GM18873 (cell line): ENCODE measurements around the gene NR3C2.
"Not testable (repeated sequence)": the region's sequence is repeated elsewhere in the genome, so short reads cannot be mapped to it uniquely, and the experiment has no call there.

Experiments
- ATAC-seq: cut with Tn5 transposase; IDR thresholded peaks from one replicate; pipeline ENCODE4 v1.9.1; 2021; ENCODE audit warnings: mild to moderate bottlenecking, moderate library complexity, moderate number of reproducible peaks; ENCODE audit not compliant: unreplicated experiment, low FRiP score

NR3C2 gene

DNA sequence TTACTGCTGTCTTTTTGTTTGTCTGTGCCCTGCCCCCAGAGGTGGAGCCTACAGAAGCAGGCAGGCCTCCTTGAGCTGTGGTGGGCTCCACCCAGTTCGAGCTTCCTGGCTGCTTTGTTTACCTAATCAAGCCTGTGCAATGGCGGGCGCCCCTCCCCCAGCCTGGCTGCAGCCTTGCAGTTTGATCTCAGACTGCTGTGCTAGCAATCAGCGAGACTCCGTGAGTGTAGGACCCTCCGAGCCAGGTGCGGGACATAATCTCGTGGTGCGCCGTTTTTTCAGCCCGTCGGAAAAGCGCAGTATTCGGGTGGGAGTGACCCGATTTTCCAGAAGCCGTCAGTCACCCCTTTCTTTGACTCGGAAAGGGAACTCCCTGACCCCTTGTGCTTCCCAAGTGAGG is 118.9 kb downstream of the NR3C2 start:
- not testable (repeated sequence) for ATAC-seq

DNA sequence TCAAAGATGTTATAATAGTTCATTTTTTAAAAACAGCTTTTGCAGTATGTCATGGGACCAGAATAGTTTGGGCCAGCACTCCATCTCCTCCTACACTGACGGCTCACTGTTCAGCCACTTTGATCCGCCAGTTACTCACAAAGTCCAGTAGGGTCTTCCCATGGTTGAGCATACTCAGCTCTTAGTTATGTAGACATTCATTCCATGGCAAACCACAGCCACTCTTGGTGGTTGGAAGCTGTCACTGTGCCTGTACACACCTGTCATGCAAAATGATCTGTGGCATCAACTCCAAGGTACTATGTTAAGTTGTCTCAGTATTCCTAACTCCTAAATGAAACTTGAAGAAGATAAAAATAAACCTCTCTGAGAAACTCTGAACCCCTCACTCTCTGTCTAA is 127.2 kb downstream of the NR3C2 start:
- no peak for ATAC-seq

DNA sequence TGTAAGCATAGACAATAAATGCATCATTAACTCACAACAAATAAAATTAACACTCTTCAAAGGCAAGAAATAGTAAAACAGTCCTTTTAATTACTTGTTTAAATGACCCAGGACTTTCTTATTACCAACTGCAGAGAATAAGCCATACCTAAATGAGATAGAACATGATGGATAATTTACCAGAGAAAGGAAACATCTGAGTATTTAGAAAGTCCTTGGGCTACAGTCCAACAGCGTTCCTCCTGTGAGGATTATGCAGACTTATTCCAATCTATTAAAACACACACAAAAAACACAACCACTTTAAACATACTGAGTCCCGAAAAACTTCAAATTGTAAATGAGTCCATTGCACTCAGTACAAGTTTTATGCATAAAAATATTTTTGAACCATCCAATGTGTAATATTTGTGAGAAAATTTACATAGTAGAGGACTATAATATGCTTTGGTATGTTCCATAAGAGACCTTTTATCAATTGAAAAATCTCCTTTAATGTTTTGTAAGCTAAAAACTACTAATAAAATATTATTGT is 129.2 kb downstream of the NR3C2 start:
- ATAC-seq, result no peak

DNA sequence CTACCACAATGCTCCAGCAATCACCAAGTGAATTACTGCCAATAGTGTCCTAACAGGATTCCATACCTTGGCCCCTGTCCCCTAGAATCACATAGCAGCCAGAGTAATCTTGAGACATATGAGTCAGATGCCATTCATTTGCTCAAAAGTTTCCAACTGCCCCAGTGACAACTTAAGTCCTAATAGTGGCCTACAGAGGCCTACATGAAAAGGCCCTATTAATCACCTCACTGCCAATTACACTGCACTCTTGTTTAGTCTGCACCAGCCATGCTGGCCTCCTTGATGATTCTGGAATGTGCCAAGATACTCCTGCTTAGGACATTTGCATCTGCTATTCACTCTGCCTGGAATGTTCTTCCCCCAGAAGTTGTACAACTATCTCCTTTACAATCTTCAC is 130.7 kb downstream of the NR3C2 start:
- ATAC-seq, result no peak

DNA sequence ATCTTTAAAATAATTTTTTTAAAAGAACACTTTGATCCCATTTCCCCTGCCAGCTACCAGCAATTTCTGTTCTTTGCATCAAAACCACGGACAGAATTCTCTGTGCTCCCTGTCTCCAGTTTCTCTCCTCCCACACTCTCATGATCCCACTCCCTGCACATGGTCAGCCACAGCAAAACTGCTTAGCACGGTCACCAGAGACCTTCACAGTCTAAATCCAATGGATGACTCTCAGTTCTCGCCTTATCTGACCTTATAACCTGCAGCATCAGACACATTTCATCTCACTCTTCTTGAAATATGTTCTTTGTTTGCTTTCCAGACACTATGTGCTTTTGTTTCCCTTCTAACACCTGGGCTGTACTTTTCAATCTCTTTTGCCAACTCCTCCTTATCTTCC is 131.5 kb downstream of the NR3C2 start:
- ATAC-seq, result no peak

DNA sequence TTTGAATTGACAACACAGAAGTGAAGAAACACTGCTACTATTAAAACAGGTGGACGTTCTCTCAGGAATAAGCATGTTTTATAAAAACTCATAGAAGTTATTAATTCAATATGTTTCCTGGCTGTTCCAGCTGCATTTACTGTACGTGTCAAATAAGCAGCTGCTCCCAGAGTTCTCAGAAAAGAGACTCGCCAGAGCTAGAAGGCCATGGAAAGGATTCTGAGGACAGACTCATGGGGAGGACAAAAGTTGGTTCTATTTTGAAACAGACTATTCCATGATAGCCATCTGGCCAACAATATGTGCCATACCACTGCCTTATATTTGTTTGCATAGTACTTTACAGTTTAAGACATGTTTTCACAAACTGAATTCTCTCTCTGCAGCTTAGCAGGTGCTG is 136.5 kb downstream of the NR3C2 start:
- ATAC-seq, result no peak

DNA sequence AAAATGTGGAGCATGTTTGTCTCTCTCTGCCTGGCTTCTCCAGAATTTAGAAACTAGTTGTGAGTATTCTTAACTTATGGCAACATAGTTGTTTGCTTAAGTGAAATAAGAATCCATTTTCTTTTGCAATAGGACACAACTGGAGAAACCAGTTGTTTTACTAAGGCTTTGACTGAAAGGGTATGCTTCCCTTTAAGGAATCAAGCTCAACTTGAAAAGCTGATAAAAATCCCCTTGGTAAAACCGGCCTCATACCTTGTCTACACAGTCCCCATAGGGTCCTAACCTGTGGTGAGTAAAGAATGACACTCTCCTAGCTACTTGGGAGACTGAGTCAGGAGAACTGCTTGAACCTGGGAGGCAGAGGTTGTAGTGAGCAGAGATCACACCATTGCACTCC is 139.8 kb downstream of the NR3C2 start:
- ATAC-seq, result no peak

DNA sequence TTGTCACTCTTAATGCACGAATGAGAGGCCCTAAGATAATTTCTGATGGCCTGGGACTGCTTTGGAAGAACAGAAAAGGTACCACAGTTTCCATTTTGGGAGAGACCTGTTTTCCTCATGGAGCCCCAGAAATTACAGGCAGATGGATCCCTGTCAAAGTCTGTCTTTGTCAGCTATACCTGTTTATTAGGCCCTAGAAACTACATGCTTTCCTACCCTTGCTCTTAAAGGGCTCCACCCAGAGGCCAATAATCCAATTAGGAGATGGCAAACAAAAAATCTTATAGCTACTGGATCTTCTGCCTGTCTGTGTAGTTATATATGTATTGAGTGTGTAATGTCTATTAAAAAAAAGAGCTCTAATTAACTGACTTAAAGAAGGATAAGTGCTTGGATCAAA is 141.3 kb downstream of the NR3C2 start:
- no peak for ATAC-seq

DNA sequence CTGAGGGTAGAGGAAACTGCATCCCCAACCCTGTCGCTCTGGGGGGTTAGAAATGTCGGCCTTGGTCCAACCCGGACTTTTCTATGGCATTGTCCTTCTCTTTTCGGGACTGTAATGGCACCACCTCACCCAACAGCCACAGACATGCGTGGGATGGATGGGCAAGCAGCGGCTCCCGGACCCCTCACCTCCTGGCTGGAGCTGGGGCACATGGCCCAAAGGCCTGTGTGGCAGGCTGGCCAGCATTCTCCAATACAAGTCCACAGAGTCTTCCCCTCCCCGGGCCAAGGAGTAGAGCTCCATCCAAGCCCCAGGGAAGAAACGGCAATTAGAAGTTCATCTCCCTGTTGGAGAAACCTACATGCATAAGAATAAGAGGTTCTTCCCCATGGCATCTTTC is 142.9 kb downstream of the NR3C2 start:
- ATAC-seq, result no peak

DNA sequence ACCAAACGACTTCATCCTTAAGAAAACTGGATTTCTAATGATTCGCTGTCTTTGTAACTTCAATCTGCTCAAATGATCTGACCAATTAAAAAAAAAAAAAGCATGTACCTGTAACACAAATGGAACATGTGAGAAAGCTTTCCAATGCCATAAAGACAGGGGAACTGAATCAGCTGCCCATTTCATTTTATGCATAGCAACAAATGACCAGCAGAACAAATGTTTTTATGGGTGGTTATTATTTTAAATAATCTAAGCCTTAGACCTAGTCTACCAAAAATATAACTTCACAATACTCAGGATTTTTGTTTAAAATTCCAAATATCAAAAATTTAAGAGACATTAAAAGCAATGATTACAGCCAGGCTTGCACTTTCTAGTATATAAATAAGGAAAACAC is 145.7 kb downstream of the NR3C2 start:
- no peak for ATAC-seq

DNA sequence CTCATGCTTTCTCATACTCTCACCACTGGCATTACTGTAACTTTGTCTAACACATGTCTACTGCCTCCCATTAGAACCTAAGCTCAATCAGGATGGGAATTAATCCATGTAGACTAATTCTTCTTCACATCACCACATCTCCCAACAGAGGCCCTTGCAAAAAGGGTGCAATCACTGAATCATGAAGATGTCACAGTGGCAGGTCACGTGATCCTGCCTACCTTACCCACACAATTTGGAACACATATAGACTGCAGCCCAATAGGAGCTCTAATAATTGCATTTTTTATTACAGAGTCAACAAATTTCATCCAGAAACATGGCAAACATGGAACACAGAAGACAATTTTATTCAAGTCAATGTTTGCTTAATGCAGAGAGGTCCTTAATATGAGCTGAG is 146.6 kb downstream of the NR3C2 start:
- no peak for ATAC-seq

DNA sequence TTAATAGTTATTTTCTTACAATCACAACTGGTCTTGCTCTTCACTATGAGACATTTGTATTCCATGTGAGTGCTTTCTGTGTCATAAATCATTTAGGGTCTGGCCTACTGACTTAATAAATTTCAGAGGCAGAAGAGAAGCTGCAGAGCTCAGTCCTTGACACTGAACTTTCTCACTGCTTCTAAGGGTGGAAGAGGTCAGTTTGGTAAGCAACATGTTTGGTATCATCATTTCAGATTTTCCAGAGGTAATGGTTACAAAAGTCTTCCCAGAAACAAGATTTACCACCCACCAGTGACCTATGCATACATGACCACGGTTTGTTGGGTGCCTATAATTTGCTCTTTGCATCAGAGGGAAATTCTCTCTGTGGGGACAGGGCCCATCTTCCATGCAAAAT is 148.6 kb downstream of the NR3C2 start:
- no peak for ATAC-seq

DNA sequence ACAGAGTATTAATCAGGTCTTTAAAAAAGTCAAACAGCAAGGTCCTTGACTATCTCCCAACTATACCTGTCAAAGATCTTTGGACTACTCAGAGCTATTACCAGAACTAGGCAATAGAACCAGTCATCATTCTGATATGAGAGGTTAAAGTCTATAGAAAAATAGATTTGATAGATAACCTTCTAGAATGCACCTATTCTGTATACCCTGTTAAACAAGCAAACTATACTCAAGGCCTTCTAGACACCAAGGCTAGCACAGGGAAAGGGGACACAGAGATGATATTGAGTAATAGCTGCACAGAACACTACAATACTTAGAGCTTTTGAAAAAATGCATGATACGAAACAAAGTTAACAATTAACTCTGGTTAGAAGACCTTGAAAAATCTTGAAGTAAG is 149.5 kb downstream of the NR3C2 start:
- no peak for ATAC-seq

DNA sequence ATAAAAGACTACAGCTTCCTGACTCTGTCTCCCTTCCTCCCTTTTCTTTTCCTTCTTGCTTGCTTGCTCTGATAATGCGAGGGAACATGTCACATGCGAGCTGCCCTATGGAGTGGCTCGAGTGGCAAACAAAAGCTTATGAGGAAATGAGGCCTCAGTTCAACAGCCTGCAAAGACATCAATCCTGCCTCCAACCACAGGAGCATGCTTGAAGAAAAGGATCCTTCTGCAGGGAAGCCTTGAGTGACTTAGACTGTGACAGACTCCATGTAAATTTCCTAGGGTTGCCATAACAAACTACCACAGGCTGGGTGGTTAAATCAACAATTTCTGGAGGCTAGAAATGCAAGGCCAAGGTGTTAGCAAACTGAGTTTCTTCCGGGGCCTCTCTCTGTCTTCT is 152.5 kb downstream of the NR3C2 start:
- ATAC-seq, result no peak

DNA sequence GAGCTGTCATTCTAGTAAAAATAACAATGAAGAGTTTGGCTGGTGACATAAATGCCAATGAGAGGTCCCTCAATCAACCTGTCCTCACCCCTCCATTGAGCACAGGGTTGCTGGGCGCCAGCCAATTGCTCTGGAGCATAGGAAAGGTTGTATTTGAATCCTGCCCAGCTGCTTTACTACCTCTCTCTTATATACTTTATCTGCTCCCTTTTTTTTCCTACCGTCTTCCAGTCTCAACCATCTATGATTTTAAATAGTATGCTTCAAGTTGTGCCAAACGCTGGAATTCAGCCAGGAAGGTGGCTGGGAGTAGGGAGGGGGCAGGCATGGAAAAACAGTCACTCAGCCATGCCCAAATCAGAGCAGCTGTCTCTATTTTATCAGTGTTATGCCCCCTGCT is 153.8 kb downstream of the NR3C2 start:
- ATAC-seq, result no peak

DNA sequence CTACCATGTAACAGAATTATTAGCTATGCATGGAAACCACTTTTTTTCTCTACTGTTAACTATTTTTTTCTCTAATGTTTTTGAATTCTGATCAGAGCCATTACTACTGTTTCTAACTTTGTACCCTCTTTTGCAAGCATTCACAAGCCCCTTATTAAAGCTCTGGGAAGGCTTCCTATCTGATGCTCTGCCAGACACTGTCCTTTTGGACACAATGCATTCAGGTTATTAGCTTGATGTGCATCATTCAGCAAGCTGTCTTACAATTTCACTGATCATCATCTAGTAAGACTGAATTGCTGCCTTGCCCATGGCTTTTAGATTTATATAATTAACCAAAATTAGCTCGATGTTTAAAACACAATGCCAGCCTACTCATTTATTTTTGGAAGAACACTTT is 155.1 kb downstream of the NR3C2 start:
- no peak for ATAC-seq

DNA sequence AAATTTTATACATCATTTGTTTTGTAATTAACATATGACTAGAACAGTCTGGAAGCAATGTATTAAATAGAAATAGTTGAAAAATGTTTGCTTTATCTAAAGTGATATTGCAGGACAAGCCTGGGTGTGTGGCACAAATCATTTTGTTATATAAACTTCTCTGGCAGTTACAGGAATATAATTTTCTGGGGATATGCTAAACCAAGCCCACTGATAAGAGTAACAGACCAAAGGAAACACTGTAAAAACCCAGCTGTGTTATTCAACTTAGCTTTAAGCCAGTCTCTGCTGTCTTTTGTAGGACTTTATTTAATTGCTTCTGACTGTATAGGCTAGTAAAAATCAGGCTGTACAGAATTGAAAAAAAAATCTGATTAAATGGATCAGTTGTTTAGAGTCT is 156.2 kb downstream of the NR3C2 start:
- no peak for ATAC-seq

DNA sequence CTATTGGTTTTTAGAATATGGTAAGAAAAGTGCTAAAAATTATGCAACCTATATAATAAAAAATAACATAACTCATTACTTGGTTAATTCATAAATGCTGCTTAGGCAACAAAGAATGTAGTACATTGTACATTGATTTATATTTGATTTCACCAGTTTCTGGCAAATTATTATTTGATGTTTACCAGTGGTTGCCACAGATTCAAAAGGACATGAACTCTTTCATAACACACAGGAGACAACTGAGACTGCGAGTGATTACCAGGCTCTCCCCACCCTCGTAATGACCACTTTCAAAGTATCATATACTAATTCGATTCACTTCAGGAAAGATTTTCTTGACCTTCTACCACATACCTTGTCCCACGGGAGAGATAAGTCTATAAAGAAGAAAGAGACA is 158.5 kb downstream of the NR3C2 start:
- no peak for ATAC-seq

DNA sequence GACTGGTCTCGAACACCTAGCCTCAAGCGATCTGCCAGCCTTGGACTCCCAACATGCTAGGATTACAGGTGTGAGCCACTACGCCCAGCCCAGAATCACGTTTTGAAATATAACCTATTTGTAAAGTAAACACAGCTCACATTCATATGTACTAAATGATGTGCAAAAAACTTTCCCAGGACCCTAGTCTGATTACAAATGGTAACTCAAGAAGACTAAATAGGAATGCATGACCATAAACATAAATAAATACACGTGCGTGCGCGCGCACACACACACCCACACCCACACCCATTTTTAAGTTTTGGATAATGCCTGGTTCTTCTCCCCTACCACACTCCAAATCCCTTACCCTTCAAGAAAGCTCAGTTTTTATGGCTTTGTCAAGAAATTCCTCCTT is 163.9 kb downstream of the NR3C2 start:
- no peak for ATAC-seq

DNA sequence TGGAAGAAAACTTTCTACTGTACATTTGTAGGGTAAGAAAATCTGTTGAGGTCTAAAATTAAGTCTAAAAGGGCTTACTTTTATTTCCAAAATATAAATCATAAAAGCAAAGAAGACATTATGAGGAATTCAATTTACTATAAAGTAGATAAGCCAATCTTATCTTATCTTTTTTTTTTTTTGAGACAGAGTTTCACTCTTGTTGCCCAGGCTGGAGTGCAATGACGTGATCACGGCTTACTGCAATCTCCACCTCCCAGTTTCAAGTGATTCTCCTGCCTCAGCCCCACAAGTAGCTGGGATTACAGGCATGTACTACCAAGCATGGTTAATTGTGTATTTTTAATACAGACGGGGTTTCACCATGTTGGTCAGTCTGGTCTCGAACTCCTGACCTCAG is 166.9 kb downstream of the NR3C2 start:
- no peak for ATAC-seq

DNA sequence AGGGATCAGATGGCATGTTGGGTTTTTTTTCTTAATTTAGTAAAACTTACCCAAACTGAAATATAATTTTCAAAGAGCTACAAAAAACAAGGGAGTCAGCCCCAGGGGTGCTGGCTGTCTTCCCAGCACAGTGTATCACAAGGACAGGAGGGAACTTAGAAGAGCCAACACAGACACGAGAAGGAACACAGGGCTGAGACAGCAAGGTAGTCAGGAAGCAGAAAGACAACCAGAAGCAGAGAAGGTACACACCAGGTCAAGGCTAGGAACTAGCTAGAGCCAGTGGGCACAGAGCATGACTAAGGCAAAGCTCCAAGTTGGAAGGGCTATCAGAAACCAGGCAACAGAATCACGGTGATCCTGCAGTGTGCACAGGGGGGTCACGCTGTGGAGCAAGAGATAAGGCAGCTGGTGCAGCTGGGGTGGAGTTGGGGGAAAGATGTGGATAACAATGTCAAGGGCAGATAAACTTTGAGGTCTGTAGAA is 168.7 kb downstream of the NR3C2 start:
- no peak for ATAC-seq

DNA sequence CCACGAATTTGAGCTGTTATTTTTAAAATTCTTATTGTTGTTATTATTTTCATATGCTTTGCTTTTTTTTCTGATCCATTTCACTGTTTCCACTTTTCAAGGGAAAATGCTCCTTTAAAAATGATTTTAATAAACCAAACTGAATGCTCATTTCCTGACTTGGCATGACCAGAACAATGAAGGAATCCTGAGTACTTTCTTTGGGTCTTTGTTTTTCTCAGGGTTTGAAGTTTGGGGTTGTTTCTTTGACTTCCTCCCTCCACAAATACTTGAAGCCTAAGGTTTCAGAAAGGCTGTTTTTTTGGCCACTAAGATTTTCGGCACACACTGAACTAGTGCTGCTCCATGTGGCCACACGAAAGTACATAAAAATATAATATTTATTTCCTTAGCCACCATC is 171.0 kb downstream of the NR3C2 start:
- ATAC-seq, result no peak

DNA sequence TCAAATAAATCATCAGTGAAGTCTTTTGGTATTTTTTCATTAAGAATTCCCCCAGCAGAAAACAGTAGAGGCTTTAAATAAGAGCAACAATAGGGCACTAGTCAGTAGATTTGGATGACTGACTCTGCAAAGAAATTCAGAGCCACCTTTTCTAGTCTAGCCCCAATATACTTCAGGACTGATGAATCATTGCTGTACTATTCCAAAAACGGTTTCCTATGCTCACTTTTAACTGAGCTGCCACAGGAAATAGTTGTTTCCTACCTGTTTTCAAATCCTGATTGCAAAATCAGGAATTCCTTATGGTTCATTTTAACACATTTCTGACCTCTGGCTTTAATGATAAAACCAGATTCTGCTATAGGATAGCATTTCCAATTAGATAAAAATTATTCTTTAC is 171.6 kb downstream of the NR3C2 start:
- ATAC-seq, result no peak
